ENCODE measurements around the gene RIPPLY3. TPM values are rescaled to one million over a fixed set of nuclear protein-coding genes. Genes with fewer than 3 reads are reported as not detected.
"Not testable (repeated sequence)": the region's sequence is repeated elsewhere in the genome, so short reads cannot be mapped to it uniquely, and the experiment has no call there.

Gene RIPPLY3
- total RNA-seq, 1 donor from 2014 or later, result 0.44 TPM

DNA sequence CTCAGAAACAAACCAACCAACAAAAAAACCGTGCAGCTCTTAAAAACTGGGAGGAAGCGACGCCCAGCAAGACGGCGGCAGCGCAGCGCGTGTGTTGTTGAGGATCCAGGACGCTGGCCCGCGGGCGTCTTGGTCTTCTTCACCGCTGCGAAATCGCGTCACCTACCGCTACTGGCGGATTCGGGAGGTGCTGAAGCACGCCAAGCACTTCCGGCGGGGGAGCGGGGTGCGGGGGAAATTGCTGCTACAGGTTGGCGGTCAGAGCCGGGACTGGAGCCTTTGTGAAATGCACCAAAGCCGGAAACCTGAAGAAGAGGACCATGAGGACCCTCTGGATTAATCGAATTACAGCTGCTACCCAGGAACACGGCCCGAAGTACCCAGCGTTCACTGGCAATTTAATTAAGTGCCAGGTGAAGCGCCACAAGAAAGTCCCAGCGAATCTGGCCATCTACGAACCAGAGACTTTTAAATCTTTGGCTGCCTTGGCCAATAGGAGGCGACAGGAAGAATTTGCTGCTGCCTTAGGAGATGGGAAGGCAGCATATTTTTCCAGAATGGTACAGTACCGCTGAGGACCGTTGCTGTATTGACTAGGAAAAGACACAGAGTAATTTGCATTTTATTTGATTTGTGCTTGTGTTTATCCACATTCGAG lies 11.9 kb upstream of the RIPPLY3 start:
- H3K4me1 ChIP-seq, result no peaks in the 10 kb centered on the region
- peak overlapping the region; percentile 9 for H3K4me3 ChIP-seq
- H3K27ac ChIP-seq, result no peak overlapping the region
- intact Hi-C loops (cut with DNase I), result no loop called here
- ATAC-seq, result no peak
- H3K36me3 ChIP-seq, result no peaks in the 10 kb centered on the region
- H3K9me3 ChIP-seq, result no peaks in the 10 kb centered on the region
- no peak for DNase-seq
- peaks cover 5% of the 10 kb centered on the region for H3K27me3 ChIP-seq (ENCODE audit: low read depth)
- TF ChIP-seq, protein P1, sequence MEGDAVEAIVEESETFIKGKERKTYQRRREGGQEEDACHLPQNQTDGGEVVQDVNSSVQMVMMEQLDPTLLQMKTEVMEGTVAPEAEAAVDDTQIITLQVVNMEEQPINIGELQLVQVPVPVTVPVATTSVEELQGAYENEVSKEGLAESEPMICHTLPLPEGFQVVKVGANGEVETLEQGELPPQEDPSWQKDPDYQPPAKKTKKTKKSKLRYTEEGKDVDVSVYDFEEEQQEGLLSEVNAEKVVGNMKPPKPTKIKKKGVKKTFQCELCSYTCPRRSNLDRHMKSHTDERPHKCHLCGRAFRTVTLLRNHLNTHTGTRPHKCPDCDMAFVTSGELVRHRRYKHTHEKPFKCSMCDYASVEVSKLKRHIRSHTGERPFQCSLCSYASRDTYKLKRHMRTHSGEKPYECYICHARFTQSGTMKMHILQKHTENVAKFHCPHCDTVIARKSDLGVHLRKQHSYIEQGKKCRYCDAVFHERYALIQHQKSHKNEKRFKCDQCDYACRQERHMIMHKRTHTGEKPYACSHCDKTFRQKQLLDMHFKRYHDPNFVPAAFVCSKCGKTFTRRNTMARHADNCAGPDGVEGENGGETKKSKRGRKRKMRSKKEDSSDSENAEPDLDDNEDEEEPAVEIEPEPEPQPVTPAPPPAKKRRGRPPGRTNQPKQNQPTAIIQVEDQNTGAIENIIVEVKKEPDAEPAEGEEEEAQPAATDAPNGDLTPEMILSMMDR (IDR thresholded peaks at IDR 0.05), result no peak

DNA sequence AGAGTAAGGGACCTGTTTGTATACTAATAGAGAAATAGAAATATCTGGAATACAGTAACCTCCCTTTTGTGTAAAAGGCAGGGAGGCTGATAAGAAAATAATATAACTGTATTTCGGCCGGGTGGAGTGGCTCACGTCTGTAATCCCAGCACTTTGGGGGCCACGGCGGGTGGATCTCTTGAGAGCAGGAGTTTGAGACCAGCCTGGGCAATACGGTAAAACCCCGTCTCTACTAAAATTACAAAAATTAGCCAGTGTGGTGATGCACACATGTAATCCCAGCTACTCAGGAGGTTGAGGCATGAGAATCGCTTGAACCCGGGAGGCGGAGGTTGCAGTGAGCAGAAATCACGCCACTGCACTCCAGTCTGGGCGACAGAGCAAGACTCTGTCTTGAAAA lies 11.2 kb upstream of the RIPPLY3 start:
- ATAC-seq, result not testable (repeated sequence)

DNA sequence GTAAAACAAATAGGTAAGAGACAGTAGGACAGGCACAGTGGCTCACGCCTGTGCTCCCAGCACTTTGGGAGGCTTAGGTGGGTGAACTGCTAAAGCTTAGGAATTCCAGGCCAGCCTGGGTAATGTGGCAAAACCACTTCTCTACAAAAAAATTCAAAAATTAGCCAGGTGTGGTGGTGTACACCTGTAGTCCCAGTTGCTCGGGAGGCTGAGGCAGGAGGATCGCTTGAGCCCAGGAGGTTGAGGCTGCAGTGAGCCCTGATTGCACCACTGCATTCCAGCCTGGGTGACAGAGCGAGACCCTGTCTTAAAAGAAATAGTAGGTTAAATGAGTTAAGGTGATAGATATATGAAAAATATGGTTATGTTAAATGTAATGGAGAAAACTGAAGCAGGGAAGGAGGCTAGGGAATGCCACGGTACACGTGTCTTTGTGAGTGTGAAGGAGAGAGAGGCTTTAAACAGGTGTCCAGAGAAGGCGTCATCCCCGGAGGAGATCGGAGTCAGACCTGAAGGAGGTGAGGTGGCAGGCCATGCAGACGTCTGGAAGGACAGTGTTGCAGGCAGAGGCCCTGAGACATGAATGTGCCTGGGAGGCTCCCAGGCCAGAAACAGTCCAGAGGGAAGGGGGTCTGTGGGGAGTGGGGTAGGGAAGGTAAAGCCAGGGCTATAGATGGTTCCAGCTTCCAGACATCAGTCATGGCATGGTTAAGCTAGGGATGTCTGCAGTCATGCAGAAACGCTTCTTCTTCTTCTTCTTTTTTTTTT lies 7.2 kb upstream of the RIPPLY3 start:
- Histone ChIP-seq H3K4me3 (no peak overlapping the region), H3K36me3 (no peaks in the 10 kb centered on the region), H3K4me1 (no peaks in the 10 kb centered on the region), H3K9me3 (no peaks in the 10 kb centered on the region), H3K27ac (no peak overlapping the region), H3K27me3 (ENCODE audit: low read depth) (no peaks in the 10 kb centered on the region)
- intact Hi-C loops (cut with DNase I), result no loop called here
- ATAC-seq, result no peak
- TF ChIP-seq, protein P1 (IDR thresholded peaks at IDR 0.05), result no peak
- DNase-seq, result no peak

More for the DNA sequence above, 11.2 kb upstream of the RIPPLY3 start:
- H3K9me3 ChIP-seq; H3K36me3 ChIP-seq; H3K4me1 ChIP-seq; H3K27ac ChIP-seq; DNase-seq; H3K4me3 ChIP-seq; H3K27me3 ChIP-seq (ENCODE audit: low read depth); intact Hi-C loops (cut with DNase I): not testable (repeated sequence)

DNA sequence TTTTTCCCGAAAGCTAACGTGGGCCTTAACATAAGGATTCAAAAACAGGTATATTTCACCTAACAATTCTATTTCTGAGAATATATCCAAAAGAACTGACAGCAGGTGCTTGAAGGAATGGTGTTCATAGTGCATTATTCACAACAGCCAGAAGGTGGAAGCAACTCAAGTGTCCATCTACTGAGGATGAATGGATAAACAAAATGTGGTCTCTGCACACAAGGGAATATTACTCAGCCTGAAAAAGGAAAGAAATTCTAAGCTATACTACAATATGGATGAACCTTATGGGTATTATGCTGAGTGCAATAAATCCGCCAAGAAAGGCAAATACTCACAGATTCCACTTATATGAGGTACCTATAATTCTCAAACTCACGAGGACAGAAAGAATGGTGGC lies 6.1 kb upstream of the RIPPLY3 start:
- H3K27ac ChIP-seq, result no peak overlapping the region

DNA sequence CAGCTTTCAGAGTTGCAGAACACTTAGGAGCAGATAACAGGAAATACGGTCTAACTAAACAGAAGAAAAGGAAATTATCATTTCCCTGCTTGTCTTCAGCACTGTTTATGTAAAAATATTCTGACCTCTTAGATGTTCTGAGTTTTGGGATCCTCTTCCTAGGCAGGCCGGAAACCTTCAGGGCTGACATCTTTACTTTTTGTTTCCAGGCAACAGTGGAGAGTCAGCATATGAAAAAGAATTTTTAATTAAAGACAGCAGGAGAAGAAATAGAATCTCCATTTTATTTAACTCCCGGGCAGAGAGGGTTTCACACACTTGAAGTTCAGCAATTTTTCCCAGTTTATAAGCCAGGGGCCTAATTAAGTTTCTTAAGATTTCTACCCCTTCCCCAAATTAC lies 5.1 kb upstream of the RIPPLY3 start:
- intact Hi-C loops (cut with DNase I), result no loop called here

More for the DNA sequence above, 6.1 kb upstream of the RIPPLY3 start:
- ATAC-seq, result no peak
- DNase-seq, result no peak
- Histone ChIP-seq H3K27me3 (ENCODE audit: low read depth) (peaks cover 1% of the 10 kb centered on the region), H3K9me3 (no peaks in the 10 kb centered on the region), H3K4me3 (no peak overlapping the region), H3K36me3 (no peaks in the 10 kb centered on the region), H3K4me1 (no peaks in the 10 kb centered on the region)
- intact Hi-C loops (cut with DNase I), result no loop called here
- TF ChIP-seq, protein P1 (IDR thresholded peaks at IDR 0.05), result no peak

DNA sequence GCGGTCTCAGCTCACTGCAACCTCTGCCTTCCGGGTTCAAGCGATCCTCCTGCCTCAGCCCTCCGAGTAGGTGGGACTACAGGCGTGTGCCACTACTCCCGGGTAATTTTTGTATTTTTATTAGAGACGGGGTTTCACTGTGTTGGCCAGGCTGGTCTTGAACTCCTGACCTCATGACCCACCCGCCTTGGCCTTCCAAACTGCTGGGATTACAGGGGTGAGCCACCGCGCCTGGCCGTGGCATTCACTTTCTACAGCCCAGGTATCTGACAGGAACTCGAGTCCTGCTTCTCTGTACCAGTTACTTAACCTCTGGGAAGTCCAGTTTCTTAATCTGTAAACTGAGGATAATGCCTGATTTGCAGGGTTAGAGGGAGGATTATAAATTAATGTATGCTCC lies 3.7 kb upstream of the RIPPLY3 start:
- H3K27ac ChIP-seq; H3K4me3 ChIP-seq; intact Hi-C loops (cut with DNase I); ATAC-seq; H3K9me3 ChIP-seq; H3K36me3 ChIP-seq; DNase-seq: not testable (repeated sequence)
- Histone ChIP-seq H3K4me1 (peaks cover 11% of the 10 kb centered on the region), H3K27me3 (ENCODE audit: low read depth) (peaks cover 25% of the 10 kb centered on the region)

More for the DNA sequence above, 5.1 kb upstream of the RIPPLY3 start:
- H3K27me3 ChIP-seq (ENCODE audit: low read depth), result peaks cover 12% of the 10 kb centered on the region
- no peak overlapping the region for H3K27ac ChIP-seq
- no peaks in the 10 kb centered on the region for H3K36me3 ChIP-seq
- H3K4me3 ChIP-seq, result no peak overlapping the region
- TF ChIP-seq, protein P1 (IDR thresholded peaks at IDR 0.05), result no peak
- ATAC-seq (no peak), DNase-seq (no peak)
- no peaks in the 10 kb centered on the region for H3K9me3 ChIP-seq
- H3K4me1 ChIP-seq, result no peaks in the 10 kb centered on the region

DNA sequence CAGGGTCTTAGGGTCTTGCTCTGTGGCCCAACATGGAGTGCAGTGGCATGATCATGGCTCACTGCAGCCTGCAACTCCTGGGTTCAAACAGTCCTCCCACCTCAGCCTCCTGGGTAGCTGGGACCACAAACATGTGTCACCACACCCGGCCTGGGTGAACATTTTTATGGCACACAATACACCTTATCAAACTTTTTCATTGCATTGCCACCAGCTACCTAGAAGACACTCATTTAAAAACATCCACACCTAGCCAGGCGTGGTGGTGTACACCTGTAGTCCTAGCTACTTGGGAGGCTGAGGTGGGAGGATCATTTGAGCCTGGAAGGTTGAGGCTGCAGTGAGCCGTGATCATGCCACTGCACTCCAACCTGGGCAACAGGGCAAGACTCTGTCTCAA lies 2.6 kb upstream of the RIPPLY3 start:
- H3K27ac ChIP-seq; intact Hi-C loops (cut with DNase I); ATAC-seq; H3K4me3 ChIP-seq; H3K36me3 ChIP-seq; H3K9me3 ChIP-seq; DNase-seq: not testable (repeated sequence)
- Histone ChIP-seq H3K27me3 (ENCODE audit: low read depth) (peaks cover 30% of the 10 kb centered on the region), H3K4me1 (peaks cover 11% of the 10 kb centered on the region)

Data from lower lobe of right lung (tissue), 2 donors.